Measurements from ENCODE around the gene COX19. TPM values are rescaled to one million over a fixed set of nuclear protein-coding genes. Genes with fewer than 3 reads are reported as not detected.
A peak's percentile ranks its signal among the peaks of the same experiment; 100 is the strongest.

The COX19 gene
- total RNA-seq, 4 donors from 2014 or later, result 11.6 to 55.2 (median 13.2) TPM

GRCh38 chr7:920351-921070 lies 54.8 kb downstream of the COX19 start:
- peak; percentile 58 to 64 for DNase-seq (ENCODE audit: low spot score in 2 of 2)
- no peak overlapping the region for H3K27ac ChIP-seq
- peaks cover 31% of the 10 kb centered on the region for H3K4me1 ChIP-seq

GRCh38 chr7:919924-920341 lies 55.4 kb downstream of the COX19 start:
- DNase-seq (ENCODE audit: low spot score in 2 of 2), result peak; percentile 37 to 75

More at GRCh38 chr7:920351-921070, 54.8 kb downstream of the COX19 start:
- H3K4me3 ChIP-seq, result no peak overlapping the region
- 71% methylated on average over 37 of the region's 40 CpGs for WGBS
- peaks cover 11% of the 10 kb centered on the region for H3K27me3 ChIP-seq
- H3K36me3 ChIP-seq, result no peaks in the 10 kb centered on the region
- TF ChIP-seq CTCF (IDR thresholded peaks at IDR 0.05) (no peak), POLR2A (IDR thresholded peaks at IDR 0.05) (no peak), POLR2AphosphoS5 (IDR thresholded peaks at IDR 0.05) (no peak), EP300 (IDR thresholded peaks at IDR 0.05) (no peak)
- H3K9me3 ChIP-seq, result no peaks in the 10 kb centered on the region

DNA sequence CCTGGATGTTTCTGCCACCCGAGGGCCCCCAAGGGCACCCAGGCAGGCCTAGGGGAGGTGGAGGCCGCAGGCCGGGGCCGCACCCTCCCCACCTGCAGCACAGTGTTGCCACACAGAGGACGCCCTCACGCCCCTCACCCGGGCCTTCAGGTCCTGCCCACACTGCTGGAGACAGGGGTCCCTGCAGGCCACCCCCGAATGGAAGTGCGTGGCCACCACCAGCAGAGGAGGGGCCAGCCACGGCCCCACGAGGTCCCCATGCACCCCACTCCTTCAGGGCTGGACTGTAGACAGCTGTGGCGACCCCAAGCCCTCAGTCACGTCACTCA lies 56.3 kb downstream of the COX19 start:
- Histone ChIP-seq H3K4me3 (no peak overlapping the region), H3K4me1 (peaks cover 37% of the 10 kb centered on the region), H3K36me3 (no peaks in the 10 kb centered on the region), H3K27ac (no peak overlapping the region), H3K9me3 (no peaks in the 10 kb centered on the region), H3K27me3 (peaks cover 11% of the 10 kb centered on the region)
- 64% methylated on average over 3 of the region's 13 CpGs for WGBS
- DNase-seq (ENCODE audit: low spot score in 2 of 2), result peak; percentile 54 to 56
- TF ChIP-seq POLR2A (IDR thresholded peaks at IDR 0.05), result no peak
- TF ChIP-seq CTCF (IDR thresholded peaks at IDR 0.05), result no peak
- no peak for TF ChIP-seq EP300 (IDR thresholded peaks at IDR 0.05)
- TF ChIP-seq POLR2AphosphoS5 (IDR thresholded peaks at IDR 0.05), result no peak

More at GRCh38 chr7:919924-920341, 55.4 kb downstream of the COX19 start:
- no peak for TF ChIP-seq POLR2AphosphoS5 (IDR thresholded peaks at IDR 0.05)
- TF ChIP-seq EP300 (IDR thresholded peaks at IDR 0.05), result no peak
- TF ChIP-seq POLR2A (IDR thresholded peaks at IDR 0.05), result no peak
- TF ChIP-seq CTCF (IDR thresholded peaks at IDR 0.05), result no peak
- WGBS, result 77% methylated on average over 22 of the region's 26 CpGs
- Histone ChIP-seq H3K4me3 (no peak overlapping the region), H3K9me3 (no peaks in the 10 kb centered on the region), H3K27ac (no peak overlapping the region), H3K36me3 (no peaks in the 10 kb centered on the region), H3K27me3 (peaks cover 11% of the 10 kb centered on the region), H3K4me1 (peaks cover 33% of the 10 kb centered on the region)

- Histone ChIP-seq H3K9me3 (no peaks in the 10 kb centered on the region), H3K4me1 (peaks cover 38% of the 10 kb centered on the region), H3K36me3 (no peaks in the 10 kb centered on the region), H3K4me3 (no peak overlapping the region), H3K27me3 (peaks cover 11% of the 10 kb centered on the region), H3K27ac (no peak overlapping the region)
- TF ChIP-seq POLR2A (IDR thresholded peaks at IDR 0.05) (no peak), EP300 (IDR thresholded peaks at IDR 0.05) (no peak), CTCF (IDR thresholded peaks at IDR 0.05) (no peak), POLR2AphosphoS5 (IDR thresholded peaks at IDR 0.05) (no peak)
- WGBS, result 70% methylated on average over 11 of the region's 21 CpGs
- DNase-seq (ENCODE audit: low spot score in 2 of 2), result peak; percentile 45 to 72
Measured at GRCh38 chr7:918441-919113, 56.8 kb downstream of the COX19 start.

- no peaks in the 10 kb centered on the region for H3K9me3 ChIP-seq
- H3K4me1 ChIP-seq, result peaks cover 33% of the 10 kb centered on the region
- H3K36me3 ChIP-seq, result no peaks in the 10 kb centered on the region
- peak; percentile 46 to 56 for DNase-seq (ENCODE audit: low spot score in 2 of 2)
- TF ChIP-seq POLR2AphosphoS5 (IDR thresholded peaks at IDR 0.05), result no peak
- no peak overlapping the region for H3K4me3 ChIP-seq
- no peak overlapping the region for H3K27ac ChIP-seq
- 84% methylated on average over 9 of the region's 9 CpGs for WGBS
- H3K27me3 ChIP-seq, result peaks cover 11% of the 10 kb centered on the region
Measured at GRCh38 chr7:918118-918425, 57.3 kb downstream of the COX19 start.
